GM18511 (cell line): ENCODE results near the gene ZFR.
"Not testable (repeated sequence)": the region's sequence is repeated elsewhere in the genome, so short reads cannot be mapped to it uniquely, and the experiment has no call there.

ENCODE experiments used
- ATAC-seq: cut with Tn5 transposase; IDR thresholded peaks from one replicate; pipeline ENCODE4 v1.9.1; 2021; ENCODE audit warnings: mild to moderate bottlenecking, moderate library complexity; ENCODE audit not compliant: unreplicated experiment

The ZFR gene

DNA sequence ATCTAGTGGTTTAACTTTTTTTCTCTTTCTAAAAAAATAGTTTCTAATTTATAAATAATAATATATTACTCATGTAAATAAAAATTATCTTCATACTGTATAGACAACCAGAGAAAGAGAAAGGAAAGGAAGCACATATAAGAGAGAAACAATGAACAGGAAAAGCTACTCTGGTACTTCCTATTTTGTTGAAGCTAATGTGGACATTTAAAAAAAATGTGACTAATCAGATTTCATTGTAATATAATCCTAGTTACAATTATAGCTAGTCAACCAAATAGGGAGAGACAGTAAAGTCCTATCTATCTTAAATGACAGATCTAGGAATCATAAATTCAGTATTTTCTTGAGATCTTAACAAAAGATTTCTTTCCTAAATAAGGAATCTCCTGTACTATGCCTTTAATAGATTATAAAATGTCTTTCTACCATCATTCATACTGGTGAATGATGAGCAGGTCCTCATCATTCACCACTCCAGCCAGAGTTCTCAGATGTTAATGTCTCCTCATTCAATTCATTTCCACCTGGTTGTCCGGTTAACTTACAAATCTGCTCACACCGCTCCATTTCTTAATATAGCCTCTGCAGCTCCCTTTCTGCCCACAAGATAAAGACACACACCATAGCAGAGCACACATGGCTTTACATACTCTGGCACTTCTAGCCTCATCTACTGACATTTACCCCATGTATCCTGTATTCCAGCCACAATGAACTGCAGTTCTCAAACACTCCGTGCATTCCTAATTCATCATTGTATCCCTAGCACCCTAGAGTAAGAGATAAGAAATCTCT, 30.9 kb downstream of the ZFR start:
- ATAC-seq: no peak

DNA sequence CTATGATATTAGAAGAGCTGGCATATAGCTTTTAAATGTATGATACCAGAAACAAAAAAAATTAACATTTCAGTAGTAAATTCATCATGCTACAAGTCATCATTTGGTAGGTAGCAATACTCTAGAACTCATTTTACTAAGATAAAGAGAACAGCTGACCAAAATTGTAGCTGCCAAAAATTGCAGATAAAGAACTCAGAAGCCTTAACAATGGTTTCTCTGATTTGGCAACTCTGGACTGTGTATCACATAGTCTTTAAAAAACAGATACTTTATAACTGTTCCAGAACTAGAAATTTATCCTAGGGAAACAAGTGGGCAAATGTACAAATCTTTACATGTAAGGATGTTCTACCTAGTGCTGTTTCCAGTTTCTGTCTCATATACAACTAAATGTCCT, 33.9 kb downstream of the ZFR start:
- no peak for ATAC-seq

- ATAC-seq: no peak
Measured at GRCh38 chr5:32406650-32407049, 37.9 kb downstream of the ZFR start.

DNA sequence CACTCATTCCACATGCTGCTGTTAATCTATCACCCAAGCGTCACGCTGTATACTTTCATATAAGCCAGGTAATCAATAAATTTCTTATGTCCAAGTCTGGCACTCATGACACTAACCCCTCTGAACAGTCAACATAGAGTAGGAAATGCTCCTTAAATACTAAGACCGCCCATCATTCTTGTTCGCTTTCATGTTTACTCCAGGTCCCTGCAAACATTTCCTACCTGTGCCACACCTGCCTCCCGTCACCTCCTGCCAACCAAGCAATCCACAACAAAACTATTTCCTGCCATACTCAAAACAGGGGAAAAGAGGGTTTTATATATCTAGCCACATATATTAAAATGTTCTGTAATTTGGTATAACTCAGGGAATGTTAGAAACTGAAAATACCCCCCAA, 39.0 kb downstream of the ZFR start:
- ATAC-seq: no peak

DNA sequence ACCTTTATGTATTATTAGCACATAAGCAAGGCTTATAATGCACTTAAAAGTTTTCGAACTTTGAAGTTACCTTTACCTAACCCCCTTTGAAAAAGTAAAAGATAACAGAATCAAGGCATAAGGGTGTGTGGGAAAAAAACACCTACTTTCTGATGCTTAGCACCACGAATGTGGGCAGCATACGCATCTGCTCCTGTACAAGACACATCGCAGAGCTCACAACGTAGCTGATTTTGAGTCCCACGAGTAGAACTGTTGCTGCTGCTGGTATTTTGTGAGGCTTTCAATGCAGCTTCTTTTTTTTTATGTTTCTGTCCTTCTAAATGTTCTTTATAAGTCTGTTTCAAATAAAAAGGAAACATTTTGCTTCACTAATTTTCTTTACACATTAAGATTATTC, 40.8 kb downstream of the ZFR start:
- no peak for ATAC-seq

DNA sequence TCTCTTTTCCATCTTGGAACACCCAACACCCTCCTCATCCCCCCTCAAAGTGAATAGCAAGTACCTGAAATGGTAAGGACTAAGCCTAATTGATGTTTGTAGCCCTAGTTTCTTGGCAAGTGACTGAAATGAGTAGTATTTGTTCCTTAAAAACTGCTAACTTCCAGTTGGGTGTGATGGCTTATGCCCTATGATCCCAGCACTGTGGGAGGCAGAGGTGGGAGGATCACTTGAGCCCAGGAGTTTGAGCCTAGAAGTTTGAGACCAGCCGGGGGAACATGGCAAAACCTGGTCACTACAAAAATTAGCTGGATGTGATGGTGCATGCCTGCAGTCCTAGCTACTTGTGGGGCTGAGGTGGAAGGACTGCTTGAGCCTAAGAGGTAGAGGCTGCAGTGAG, 44.1 kb downstream of the ZFR start:
- no peak for ATAC-seq

- ATAC-seq: not testable (repeated sequence)
Measured at GRCh38 chr5:32398754-32399153, 45.8 kb downstream of the ZFR start.

DNA sequence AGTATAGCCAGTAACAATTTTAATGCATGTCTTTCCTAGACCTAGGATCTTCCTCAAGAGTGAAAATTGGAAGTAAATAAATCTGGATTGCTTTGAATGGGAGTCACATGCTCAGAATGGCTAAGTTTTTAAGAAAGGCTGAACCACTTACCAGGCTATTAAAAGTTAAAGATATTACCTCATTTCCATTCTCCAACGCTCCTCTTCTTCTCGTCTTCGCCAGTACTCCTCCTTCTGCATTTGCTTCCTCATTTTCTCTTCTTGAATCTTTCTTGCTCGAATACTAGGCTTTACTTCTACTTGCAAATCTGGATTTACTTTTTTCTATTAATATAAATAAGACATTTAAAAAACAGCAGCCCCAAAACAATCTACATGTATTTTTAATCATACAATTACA, 49.6 kb downstream of the ZFR start:
- ATAC-seq: no peak

DNA sequence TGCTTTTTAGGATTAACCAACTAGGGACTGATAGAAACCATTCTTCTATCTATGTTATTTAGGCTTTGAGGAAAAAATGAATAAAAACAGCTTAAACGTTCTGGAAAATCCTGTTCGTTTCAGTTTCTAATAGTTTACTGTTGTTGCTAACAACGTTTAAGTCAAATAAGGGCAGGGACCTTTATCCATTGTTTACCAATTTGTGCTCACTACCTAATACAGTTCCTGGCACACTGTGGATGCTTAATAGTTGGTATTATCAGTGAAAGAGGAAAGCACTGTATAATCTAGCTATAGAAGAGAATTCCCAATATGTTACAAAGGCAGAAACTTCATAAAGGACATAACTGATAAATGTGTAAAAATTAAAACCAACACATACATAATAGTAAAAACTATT, 52.5 kb downstream of the ZFR start:
- ATAC-seq: no peak

DNA sequence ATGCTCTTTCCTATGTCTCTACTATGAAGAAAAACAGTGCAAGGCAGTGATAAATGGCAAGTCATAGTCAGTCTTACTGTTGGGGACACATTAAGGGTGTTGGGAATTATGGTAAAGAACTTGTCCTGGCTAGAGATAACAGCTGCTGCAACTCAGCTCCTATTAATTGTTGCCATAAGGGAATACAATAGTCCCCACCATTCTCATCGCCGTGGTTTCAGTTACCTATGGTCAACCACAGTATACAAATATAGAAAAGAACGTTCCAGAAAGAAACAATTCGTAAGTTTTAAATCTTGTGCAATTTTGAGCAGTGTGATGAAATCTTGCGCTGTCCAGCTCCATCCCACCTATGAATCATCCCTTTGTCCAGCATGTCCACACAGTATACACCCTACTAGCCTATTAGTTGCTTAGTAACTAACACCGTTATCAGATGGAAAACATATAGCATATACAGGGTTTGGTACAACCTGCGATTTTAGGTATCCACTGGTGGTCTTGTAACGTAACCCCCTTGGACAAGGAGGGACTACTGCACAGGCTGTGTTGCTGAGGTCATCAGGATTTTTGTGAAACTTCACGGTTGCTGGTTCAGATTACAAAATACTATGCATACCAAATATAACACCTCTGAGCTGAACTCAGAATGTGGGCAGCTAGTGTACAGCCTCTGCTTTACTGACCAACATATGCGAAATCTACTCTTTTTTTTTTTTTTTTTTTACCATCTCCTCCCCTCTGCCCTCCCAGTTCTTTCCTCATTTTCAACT, 53.5 kb downstream of the ZFR start:
- ATAC-seq: no peak

DNA sequence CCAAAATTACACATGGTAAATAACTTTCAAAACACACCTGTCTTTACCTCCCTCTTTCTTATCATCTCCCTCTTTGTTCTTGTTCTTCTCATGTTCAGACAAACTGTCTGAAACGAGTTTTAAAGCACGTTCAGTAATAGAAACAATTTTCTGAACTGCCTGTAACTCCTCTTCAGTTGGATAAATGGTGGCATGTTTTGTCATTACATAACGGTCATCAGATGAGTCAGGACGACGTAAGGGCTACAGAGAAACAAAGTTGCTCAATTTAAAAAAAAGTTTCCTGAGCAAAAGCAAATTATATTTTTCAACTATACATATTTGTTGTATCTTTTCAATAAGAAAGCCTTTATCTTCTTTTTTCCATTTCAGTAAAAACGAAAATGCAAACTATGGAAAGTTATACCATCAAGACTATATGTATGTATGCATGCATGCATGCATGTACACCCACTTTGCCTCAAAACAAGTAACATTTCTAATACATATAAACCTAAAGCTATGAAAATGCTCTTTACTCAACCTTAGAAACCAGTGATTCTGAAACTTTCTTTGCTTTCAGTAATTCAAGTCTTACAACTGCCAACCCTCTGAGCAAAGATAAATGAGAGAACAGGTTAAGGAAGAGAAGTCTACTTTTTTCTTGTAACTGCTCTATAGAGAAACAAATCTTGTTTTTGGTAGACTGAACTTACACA, 56.0 kb downstream of the ZFR start:
- no peak for ATAC-seq

DNA sequence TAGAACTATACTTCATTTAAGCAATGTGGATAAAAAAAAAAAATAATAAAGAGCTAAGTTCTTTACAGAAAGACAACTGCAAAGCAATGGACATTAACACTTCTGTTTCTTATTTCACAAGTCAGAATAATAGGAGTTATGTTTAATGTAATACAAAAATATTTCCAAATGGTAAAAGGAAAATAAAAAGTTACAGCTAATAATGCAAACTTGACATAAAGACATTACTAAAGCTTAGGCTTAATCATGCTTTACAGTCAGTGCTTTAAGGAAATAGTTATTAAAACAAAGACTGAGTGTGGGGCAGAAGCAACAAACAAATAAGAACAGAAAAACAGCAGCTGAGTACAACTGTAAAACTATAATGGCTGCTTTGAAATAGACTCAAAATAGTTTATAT, 56.7 kb downstream of the ZFR start:
- ATAC-seq: no peak

- ATAC-seq: no peak
Measured at GRCh38 chr5:32387211-32387610, 57.3 kb downstream of the ZFR start.

GRCh38 chr5:32384621-32385020, 59.9 kb downstream of the ZFR start:
- no peak for ATAC-seq

DNA sequence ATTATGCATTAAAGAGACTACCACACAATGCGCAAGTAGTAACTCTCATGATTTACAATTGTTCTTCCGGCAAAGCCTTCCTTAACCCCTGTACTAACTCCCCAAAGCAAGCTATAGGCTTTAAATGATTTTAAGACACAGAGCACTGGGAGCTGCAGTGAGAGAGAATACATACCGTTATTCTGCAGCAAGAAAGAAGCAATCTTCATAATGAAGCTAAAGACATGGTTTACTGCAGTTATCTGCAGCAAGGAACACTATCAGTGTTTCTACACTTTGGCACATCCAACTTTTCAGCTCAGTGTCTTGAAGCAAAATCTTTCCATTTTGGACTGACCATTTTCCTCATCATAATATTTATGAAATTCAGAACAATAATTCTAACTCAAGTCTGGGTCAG, 61.0 kb downstream of the ZFR start:
- ATAC-seq: no peak

GRCh38 chr5:32383065-32383464, 61.5 kb downstream of the ZFR start:
- no peak for ATAC-seq

- ATAC-seq: no peak
Measured at GRCh38 chr5:32379421-32379820, 65.1 kb downstream of the ZFR start.

DNA sequence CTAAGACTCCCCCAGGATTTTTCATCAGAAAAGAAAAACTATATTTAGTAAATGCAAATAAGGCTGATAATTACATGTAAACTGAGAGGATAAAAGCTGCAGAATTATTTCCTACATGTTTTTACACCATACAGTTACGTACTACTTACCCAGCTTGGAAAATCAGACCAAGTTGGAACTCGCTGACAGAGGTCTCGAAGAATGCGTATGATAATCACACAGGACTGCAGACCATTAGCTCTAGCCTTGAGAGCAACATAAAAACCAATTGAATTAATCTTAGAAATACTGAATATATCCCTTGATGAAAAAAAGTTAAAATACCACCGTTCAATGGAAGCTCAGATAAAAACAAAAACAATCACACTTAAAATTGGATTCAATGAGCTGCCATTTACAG, 65.6 kb downstream of the ZFR start:
- no peak for ATAC-seq

GRCh38 chr5:32369542-32370155, 74.9 kb downstream of the ZFR start:
- ATAC-seq: no peak

DNA sequence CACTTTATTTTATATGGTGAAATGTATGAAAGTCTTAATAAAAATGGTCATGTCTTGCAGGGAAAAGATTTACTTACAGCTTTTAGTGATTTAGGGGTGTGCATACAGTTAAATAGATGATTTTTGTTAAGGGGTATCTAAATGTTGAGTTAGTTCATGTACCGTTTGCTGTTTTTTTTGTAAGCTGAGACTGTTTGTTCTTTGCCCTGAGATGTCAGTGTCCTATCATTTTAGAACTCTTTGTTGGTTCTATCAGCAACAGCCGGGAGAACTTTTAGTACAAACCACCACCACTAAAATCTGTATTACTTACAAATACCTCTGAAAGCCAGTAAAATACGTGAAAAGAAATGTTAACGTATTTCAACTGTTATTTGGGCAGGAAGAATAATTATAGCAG, 75.5 kb downstream of the ZFR start:
- ATAC-seq: no peak

GRCh38 chr5:32367271-32367670, 77.3 kb downstream of the ZFR start:
- ATAC-seq: not testable (repeated sequence)
